K562 (cell line): Measurements from ENCODE around the gene ATP6V1F. TPM values are rescaled to one million over a fixed set of nuclear protein-coding genes. Genes with fewer than 3 reads are reported as not detected.

Experiments
- BDP1 ChIP-seq: IDR thresholded peaks from 3 replicates; pipeline ENCODE4 v1.6.1; 2011; ENCODE audit not compliant: insufficient read length, insufficient read depth
- CHD2 ChIP-seq: IDR thresholded peaks from 2 replicates; pipeline ENCODE4 v1.6.1; 2011; ENCODE audit warnings: low read depth, low read length
- ETS2 ChIP-seq: IDR thresholded peaks from 2 replicates; pipeline ENCODE4 v1.6.1; 2016; ENCODE audit warnings: borderline replicate concordance, missing genetic modification characterization, mild to moderate bottlenecking, moderate library complexity, missing compliant biosample characterization; ENCODE audit not compliant: poor library complexity, severe bottlenecking
- FOXA3 ChIP-seq, 2 experiments: fragments of 450-650 bp in 1 of 2; sonication (generic) in 1 of 2; formaldehyde crosslinking; IDR thresholded peaks in 1 of 2; conservative IDR thresholded peaks in 1 of 2; 2 replicates each; pipeline versions ENCODE4 v1.4.0 to v1.8.0; 2020 to 2022; ENCODE audit warnings: mild to moderate bottlenecking in 2 of 2, missing genetic modification reagents in 1 of 2
- GTF2F1 ChIP-seq: IDR thresholded peaks from 2 replicates; pipeline ENCODE4 v1.6.1; 2011; ENCODE audit warnings: low read depth, low read length, improper control_type of control experiment
- HCFC1 ChIP-seq: IDR thresholded peaks from 2 replicates; pipeline ENCODE4 v1.6.1; 2012; ENCODE audit warnings: low read depth, low read length, improper control_type of control experiment
- LCOR ChIP-seq: sonication (generic); formaldehyde crosslinking; IDR thresholded peaks from 2 replicates; pipeline ENCODE4 v1.8.0; 2022; ENCODE audit warnings: mild to moderate bottlenecking, missing genetic modification reagents
- MIER1 ChIP-seq: fragments of 450-650 bp; IDR thresholded peaks from 2 replicates; pipeline ENCODE4 v1.6.1; 2016; ENCODE audit warnings: antibody characterized with exemption, mild to moderate bottlenecking, low read depth
- MTF1 ChIP-seq: fragments of 250-450 bp; sonication (Bioruptor Pico); IDR thresholded peaks from 2 replicates; pipeline ENCODE4 v1.9.0; 2021; ENCODE audit warnings: moderate library complexity, mild to moderate bottlenecking, inconsistent platforms, borderline replicate concordance
- RFX1 ChIP-seq: fragments of 450-650 bp; IDR thresholded peaks from 2 replicates; pipeline ENCODE4 v1.6.1; 2016; ENCODE audit warnings: mild to moderate bottlenecking, moderate library complexity
- SMAD1 ChIP-seq: fragments of 150-350 bp; IDR thresholded peaks from 2 replicates; pipeline ENCODE4 v1.6.1; 2014; ENCODE audit warnings: low read length, low read depth; ENCODE audit not compliant: partially characterized antibody
- SMC3 ChIP-seq: conservative IDR thresholded peaks from 2 replicates; pipeline ENCODE4 v1.6.1; 2011; ENCODE audit warnings: low read depth, low read length, improper control_type of control experiment; ENCODE audit not compliant: insufficient read depth
- ZNF140 ChIP-seq: fragments of 250-450 bp; sonication (Bioruptor Pico); IDR thresholded peaks from 2 replicates; pipeline ENCODE4 v1.8.0; 2021; ENCODE audit warnings: moderate library complexity, mild to moderate bottlenecking, inconsistent platforms
- ZNF274 ChIP-seq: IDR thresholded peaks from 2 replicates; pipeline ENCODE4 v1.6.1; 2011; ENCODE audit warnings: low read depth, mild to moderate bottlenecking, low read length, moderate library complexity, borderline replicate concordance
- ZNF583 ChIP-seq: fragments of 250-450 bp; sonication (Bioruptor Pico); IDR thresholded peaks from 2 replicates; pipeline ENCODE4 v1.4.0; 2020
- polyA plus RNA-seq, 8 experiments: library from polyadenylated mRNA; depleted of rRNA in 4 of 8; stranded (reverse) in 5 of 8; unstranded in 3 of 8; fragments of >200 nt; fragmentation: Nextera tagmentation in 2 of 8; fragmentation: Illumina TruSeq in 1 of 8; extraction: Ambion mirVana in 2 of 8; extraction: Trizol in 1 of 8; gene quantifications; 2 replicates each; pipeline versions ENCODE4 v1.2.1 to v1.2.3, GENCODE V29; 2011 to 2014; ENCODE audit warnings: inconsistent platforms in 1 of 8, missing spikeins in 1 of 8
- total RNA-seq, 7 experiments: library from RNA; depleted of rRNA in 6 of 7; stranded (reverse); fragments of >200 nt in 6 of 7; fragmentation: Illumina TruSeq in 2 of 7; extraction: Trizol in 2 of 7; gene quantifications; 2 replicates each; pipeline versions ENCODE4 v1.2.1 to v1.2.3, GENCODE V29; 2011 to 2021; ENCODE audit warnings: low replicate concordance in 1 of 7
- TF ChIP-seq, protein P1 (sequence below): sonication (generic); formaldehyde crosslinking; IDR thresholded peaks from 2 replicates; pipeline ENCODE4 v1.8.0; 2022; ENCODE audit warnings: mild to moderate bottlenecking, missing genetic modification reagents
- TF ChIP-seq, protein P2 (sequence below), 2 experiments: IDR thresholded peaks; 2 replicates each; pipeline ENCODE4 v1.6.1; 2012; ENCODE audit warnings: improper control_type of control experiment in 2 of 2, low read depth in 2 of 2, low read length in 2 of 2, borderline replicate concordance in 1 of 2
- TF ChIP-seq, protein P3 (sequence below): fragments of 250-450 bp; sonication (Bioruptor Pico); IDR thresholded peaks from 2 replicates; pipeline ENCODE4 v1.8.0; 2021; ENCODE audit warnings: moderate library complexity, mild to moderate bottlenecking, inconsistent platforms
- TF ChIP-seq, protein P4 (sequence below): IDR thresholded peaks from 2 replicates; pipeline ENCODE4 v1.6.1; 2016; ENCODE audit warnings: missing genetic modification characterization, missing compliant biosample characterization
- TF ChIP-seq, protein P5 (sequence below): fragments of 450-650 bp; formaldehyde crosslinking; IDR thresholded peaks from 2 replicates; pipeline ENCODE4 v1.4.0; 2022; ENCODE audit warnings: missing genetic modification characterization

Gene ATP6V1F
- total and polyA plus RNA-seq, 9 of the 15 experiments (the other 6 are each of a cell fraction or from before 2014, with no cell fraction given), result 206 to 1,123 (median 542) TPM

DNA sequence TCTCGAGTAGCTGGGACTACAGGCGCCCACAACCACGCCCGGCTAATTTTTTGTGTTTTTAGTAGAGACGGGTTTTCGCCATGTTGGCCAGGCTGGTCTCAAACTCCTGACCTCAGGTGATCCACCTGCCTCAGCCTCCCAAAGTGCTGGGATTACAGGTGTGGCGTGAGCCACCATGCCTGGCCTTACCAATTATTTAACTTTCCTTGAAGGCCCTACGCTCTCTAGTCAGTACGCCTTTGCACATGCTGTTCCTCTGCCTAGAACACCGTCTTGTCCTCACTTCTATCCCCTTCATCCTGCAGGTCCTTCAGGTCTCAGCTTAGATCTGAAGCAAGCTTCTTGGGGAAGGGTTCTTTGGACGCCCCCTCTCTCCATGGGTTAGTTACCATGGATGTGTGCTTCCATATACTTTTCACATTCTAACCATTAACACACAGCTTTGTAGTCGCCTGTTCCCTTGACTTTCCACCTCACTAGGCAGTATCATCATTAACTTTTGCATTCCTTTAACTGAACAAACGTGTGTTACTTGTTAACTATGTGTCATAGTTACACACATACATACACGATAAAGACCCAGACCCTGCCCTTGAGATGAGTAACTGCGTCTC lies 592 bp upstream of the ATP6V1F start (continued):
- TF ChIP-seq, protein P1, sequence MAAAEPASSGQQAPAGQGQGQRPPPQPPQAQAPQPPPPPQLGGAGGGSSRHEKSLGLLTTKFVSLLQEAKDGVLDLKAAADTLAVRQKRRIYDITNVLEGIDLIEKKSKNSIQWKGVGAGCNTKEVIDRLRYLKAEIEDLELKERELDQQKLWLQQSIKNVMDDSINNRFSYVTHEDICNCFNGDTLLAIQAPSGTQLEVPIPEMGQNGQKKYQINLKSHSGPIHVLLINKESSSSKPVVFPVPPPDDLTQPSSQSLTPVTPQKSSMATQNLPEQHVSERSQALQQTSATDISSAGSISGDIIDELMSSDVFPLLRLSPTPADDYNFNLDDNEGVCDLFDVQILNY (CRISPR knock-in tag), result 0 out of 2 replicates have a peak, but pooled peaks have one; percentile 63
- TF ChIP-seq SMC3 (no peak), BDP1 (no peak), GTF2F1 (no peak), MTF1 (CRISPR knock-in tag) (no peak), ZNF583 (CRISPR knock-in tag) (no peak), MIER1 (peak; percentile 37; the same call in 1 of the 2 replicates), RFX1 (no peak), HCFC1 (no peak), ZNF274 (no peak), FOXA3 (CRISPR knock-in tag; conservative IDR thresholded peaks at IDR 0.05 in 1 of 2, IDR thresholded peaks at IDR 0.05 in 1 of 2) (0 out of 4 replicates have a peak, but pooled peaks of 1 of the 2 experiments have one; percentile 11), ETS2 (no peak), SMAD1 (no peak), ZNF140 (CRISPR knock-in tag) (no peak), CHD2 (no peak), LCOR (no peak)
- TF ChIP-seq, protein P2, sequence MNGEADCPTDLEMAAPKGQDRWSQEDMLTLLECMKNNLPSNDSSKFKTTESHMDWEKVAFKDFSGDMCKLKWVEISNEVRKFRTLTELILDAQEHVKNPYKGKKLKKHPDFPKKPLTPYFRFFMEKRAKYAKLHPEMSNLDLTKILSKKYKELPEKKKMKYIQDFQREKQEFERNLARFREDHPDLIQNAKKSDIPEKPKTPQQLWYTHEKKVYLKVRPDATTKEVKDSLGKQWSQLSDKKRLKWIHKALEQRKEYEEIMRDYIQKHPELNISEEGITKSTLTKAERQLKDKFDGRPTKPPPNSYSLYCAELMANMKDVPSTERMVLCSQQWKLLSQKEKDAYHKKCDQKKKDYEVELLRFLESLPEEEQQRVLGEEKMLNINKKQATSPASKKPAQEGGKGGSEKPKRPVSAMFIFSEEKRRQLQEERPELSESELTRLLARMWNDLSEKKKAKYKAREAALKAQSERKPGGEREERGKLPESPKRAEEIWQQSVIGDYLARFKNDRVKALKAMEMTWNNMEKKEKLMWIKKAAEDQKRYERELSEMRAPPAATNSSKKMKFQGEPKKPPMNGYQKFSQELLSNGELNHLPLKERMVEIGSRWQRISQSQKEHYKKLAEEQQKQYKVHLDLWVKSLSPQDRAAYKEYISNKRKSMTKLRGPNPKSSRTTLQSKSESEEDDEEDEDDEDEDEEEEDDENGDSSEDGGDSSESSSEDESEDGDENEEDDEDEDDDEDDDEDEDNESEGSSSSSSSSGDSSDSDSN (IDR thresholded peaks at IDR 0.05; ENCODE audit: borderline replicate concordance in 1 of 2, low read depth in 2 of 2, low read length in 2 of 2), result no peak
- TF ChIP-seq, protein P3, sequence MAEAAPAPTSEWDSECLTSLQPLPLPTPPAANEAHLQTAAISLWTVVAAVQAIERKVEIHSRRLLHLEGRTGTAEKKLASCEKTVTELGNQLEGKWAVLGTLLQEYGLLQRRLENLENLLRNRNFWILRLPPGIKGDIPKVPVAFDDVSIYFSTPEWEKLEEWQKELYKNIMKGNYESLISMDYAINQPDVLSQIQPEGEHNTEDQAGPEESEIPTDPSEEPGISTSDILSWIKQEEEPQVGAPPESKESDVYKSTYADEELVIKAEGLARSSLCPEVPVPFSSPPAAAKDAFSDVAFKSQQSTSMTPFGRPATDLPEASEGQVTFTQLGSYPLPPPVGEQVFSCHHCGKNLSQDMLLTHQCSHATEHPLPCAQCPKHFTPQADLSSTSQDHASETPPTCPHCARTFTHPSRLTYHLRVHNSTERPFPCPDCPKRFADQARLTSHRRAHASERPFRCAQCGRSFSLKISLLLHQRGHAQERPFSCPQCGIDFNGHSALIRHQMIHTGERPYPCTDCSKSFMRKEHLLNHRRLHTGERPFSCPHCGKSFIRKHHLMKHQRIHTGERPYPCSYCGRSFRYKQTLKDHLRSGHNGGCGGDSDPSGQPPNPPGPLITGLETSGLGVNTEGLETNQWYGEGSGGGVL, result no peak
- TF ChIP-seq, protein P4, sequence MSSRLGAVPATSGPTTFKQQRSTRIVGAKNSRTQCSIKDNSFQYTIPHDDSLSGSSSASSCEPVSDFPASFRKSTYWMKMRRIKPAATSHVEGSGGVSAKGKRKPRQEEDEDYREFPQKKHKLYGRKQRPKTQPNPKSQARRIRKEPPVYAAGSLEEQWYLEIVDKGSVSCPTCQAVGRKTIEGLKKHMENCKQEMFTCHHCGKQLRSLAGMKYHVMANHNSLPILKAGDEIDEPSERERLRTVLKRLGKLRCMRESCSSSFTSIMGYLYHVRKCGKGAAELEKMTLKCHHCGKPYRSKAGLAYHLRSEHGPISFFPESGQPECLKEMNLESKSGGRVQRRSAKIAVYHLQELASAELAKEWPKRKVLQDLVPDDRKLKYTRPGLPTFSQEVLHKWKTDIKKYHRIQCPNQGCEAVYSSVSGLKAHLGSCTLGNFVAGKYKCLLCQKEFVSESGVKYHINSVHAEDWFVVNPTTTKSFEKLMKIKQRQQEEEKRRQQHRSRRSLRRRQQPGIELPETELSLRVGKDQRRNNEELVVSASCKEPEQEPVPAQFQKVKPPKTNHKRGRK (tag), result no peak; the same call in 1 of the 2 replicates
- TF ChIP-seq, protein P5, sequence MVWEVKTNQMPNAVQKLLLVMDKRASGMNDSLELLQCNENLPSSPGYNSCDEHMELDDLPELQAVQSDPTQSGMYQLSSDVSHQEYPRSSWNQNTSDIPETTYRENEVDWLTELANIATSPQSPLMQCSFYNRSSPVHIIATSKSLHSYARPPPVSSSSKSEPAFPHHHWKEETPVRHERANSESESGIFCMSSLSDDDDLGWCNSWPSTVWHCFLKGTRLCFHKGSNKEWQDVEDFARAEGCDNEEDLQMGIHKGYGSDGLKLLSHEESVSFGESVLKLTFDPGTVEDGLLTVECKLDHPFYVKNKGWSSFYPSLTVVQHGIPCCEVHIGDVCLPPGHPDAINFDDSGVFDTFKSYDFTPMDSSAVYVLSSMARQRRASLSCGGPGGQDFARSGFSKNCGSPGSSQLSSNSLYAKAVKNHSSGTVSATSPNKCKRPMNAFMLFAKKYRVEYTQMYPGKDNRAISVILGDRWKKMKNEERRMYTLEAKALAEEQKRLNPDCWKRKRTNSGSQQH (CRISPR knock-in tag), result no peak
